Measurements from ENCODE around the gene LAT. TPM values are rescaled to one million over a fixed set of nuclear protein-coding genes. Genes with fewer than 3 reads are reported as not detected.

The LAT gene
- total RNA-seq, 1 experiment from 2014 or later: 3.7 TPM

DNA sequence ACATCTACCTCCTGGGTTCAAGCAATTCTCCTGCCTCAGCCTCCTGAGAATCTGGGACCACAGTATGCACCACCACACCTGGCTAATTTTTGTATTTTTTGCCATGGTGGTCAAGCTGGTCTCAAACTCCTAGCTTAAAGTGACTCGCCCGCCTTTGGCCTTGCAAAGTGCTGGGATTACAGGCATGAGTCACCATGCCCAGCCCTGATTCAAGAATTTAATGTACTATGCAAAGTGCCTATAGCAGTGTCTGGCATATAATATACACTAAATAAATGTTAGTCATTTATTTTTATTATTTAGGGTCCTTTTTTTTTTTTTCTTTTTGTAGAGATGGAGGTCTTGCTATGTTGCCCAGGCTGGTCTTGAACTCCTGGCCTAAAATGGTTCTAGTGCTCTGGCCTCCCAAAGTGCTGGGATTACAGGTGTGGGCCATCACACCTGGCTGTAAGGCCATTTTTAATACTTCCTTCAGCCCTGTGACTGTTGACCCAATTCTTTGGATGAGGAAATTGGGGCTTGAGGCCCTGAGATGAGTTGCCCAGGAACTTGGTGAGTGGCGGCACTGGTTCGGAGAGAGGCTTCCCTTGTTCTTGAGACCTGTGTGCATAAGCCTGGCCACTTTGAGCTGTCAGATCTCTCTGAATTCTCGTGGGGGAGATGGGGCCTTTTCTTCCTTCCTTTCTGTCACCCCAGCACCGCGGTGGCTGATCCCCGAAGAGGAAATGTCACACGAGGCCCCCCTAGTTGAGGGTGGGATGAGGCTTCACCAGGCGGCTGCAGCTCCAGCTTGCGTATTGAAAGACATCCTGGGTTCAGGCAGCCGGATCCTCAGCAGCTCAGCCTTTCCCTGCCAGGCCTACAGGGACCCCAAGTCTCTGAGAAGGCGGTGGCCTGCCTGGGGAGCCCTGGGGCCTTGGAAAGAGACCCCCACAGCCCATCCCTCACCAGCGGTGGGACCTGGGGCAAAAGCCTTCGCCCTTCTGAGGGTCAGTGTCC lies 38.7 kb downstream of the LAT start:
- ChIA-PET POLR2A (no interaction called here), CTCF (no interaction called here)
- H3K9me3 ChIP-seq (ENCODE audit: control insufficient read depth, insufficient read depth, low read depth, low read length): no peaks in the 10 kb centered on the region
- H3K27me3 ChIP-seq (ENCODE audit: control insufficient read depth, insufficient read depth, low read length): no peaks in the 10 kb centered on the region
- no peaks in the 10 kb centered on the region for H3K36me3 ChIP-seq (ENCODE audit: control insufficient read depth, insufficient read depth, low read length)
- ATAC-seq (no peak), DNase-seq (ENCODE audit: low read depth, low spot score) (no peak)
- H3K4me3 ChIP-seq (ENCODE audit: low read depth in 2 of 2, low read length in 2 of 2): no peak overlapping the region
- no peak overlapping the region for H3K27ac ChIP-seq (ENCODE audit: low read length)
- intact Hi-C loops (cut with micrococcal nuclease; ENCODE audit: unreplicated experiment): no loop called here
- in situ Hi-C loops (cut with HindIII; ENCODE audit: low pct_unique_long_range_greater_than_20kb, low sequenced_read_pairs): no loop called here
- TF ChIP-seq, protein P1, sequence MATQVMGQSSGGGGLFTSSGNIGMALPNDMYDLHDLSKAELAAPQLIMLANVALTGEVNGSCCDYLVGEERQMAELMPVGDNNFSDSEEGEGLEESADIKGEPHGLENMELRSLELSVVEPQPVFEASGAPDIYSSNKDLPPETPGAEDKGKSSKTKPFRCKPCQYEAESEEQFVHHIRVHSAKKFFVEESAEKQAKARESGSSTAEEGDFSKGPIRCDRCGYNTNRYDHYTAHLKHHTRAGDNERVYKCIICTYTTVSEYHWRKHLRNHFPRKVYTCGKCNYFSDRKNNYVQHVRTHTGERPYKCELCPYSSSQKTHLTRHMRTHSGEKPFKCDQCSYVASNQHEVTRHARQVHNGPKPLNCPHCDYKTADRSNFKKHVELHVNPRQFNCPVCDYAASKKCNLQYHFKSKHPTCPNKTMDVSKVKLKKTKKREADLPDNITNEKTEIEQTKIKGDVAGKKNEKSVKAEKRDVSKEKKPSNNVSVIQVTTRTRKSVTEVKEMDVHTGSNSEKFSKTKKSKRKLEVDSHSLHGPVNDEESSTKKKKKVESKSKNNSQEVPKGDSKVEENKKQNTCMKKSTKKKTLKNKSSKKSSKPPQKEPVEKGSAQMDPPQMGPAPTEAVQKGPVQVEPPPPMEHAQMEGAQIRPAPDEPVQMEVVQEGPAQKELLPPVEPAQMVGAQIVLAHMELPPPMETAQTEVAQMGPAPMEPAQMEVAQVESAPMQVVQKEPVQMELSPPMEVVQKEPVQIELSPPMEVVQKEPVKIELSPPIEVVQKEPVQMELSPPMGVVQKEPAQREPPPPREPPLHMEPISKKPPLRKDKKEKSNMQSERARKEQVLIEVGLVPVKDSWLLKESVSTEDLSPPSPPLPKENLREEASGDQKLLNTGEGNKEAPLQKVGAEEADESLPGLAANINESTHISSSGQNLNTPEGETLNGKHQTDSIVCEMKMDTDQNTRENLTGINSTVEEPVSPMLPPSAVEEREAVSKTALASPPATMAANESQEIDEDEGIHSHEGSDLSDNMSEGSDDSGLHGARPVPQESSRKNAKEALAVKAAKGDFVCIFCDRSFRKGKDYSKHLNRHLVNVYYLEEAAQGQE (IDR thresholded peaks at IDR 0.05; ENCODE audit: insufficient read depth in 1 of 2, low read depth in 2 of 2, low read length in 1 of 2): no peak
- TF ChIP-seq POLR2AphosphoS5 (IDR thresholded peaks at IDR 0.05; ENCODE audit: low read depth, low read length) (no peak), SIN3A (IDR thresholded peaks at IDR 0.05; ENCODE audit: borderline replicate concordance, insufficient read depth, low read depth, low read length) (no peak), TCF7L2 (IDR thresholded peaks at IDR 0.05; ENCODE audit: low read depth, low read length) (no peak)
- TF ChIP-seq, protein P2, sequence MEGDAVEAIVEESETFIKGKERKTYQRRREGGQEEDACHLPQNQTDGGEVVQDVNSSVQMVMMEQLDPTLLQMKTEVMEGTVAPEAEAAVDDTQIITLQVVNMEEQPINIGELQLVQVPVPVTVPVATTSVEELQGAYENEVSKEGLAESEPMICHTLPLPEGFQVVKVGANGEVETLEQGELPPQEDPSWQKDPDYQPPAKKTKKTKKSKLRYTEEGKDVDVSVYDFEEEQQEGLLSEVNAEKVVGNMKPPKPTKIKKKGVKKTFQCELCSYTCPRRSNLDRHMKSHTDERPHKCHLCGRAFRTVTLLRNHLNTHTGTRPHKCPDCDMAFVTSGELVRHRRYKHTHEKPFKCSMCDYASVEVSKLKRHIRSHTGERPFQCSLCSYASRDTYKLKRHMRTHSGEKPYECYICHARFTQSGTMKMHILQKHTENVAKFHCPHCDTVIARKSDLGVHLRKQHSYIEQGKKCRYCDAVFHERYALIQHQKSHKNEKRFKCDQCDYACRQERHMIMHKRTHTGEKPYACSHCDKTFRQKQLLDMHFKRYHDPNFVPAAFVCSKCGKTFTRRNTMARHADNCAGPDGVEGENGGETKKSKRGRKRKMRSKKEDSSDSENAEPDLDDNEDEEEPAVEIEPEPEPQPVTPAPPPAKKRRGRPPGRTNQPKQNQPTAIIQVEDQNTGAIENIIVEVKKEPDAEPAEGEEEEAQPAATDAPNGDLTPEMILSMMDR (IDR thresholded peaks at IDR 0.05): no peak
- no peaks in the 10 kb centered on the region for H3K4me1 ChIP-seq (ENCODE audit: control insufficient read depth, insufficient read depth, low read length)
- no TSS peak for BruUV-seq (replicated peaks)

DNA sequence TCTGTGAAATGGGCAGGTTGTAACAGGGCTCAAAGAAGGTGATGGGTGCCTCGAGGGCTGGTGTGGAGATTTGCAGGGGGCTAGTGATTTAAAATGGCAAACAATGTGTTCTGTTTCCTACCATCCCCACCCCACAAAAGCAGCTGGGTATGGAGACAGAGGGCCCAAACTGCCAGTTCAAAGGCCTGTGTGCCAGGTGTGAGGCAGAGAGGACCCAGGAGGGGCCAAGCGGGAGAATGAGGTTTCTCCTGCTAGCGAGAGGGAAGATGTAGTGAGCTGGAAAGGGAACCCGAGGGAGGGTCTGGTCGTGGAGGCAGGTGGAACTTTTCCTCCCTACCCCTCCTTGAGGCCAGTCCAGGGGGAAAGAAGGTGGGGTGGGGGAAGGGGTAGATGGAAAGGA lies 39.4 kb downstream of the LAT start:
- intact Hi-C loops (cut with micrococcal nuclease; ENCODE audit: unreplicated experiment) (no loop called here), in situ Hi-C loops (cut with HindIII; ENCODE audit: low pct_unique_long_range_greater_than_20kb, low sequenced_read_pairs) (no loop called here)
- TF ChIP-seq TCF7L2 (IDR thresholded peaks at IDR 0.05; ENCODE audit: low read depth, low read length) (no peak), SIN3A (IDR thresholded peaks at IDR 0.05; ENCODE audit: borderline replicate concordance, insufficient read depth, low read depth, low read length) (no peak), POLR2AphosphoS5 (IDR thresholded peaks at IDR 0.05; ENCODE audit: low read depth, low read length) (no peak)
- TF ChIP-seq, protein P2 (IDR thresholded peaks at IDR 0.05): no peak
- TF ChIP-seq, protein P1 (IDR thresholded peaks at IDR 0.05; ENCODE audit: insufficient read depth in 1 of 2, low read depth in 2 of 2, low read length in 1 of 2): no peak
- Histone ChIP-seq H3K4me3 (ENCODE audit: low read depth in 2 of 2, low read length in 2 of 2) (no peak overlapping the region), H3K27ac (ENCODE audit: low read length) (no peak overlapping the region), H3K36me3 (ENCODE audit: control insufficient read depth, insufficient read depth, low read length) (no peaks in the 10 kb centered on the region), H3K9me3 (ENCODE audit: control insufficient read depth, insufficient read depth, low read depth, low read length) (no peaks in the 10 kb centered on the region), H3K27me3 (ENCODE audit: control insufficient read depth, insufficient read depth, low read length) (no peaks in the 10 kb centered on the region), H3K4me1 (ENCODE audit: control insufficient read depth, insufficient read depth, low read length) (no peaks in the 10 kb centered on the region)
- CTCF ChIA-PET: no interaction called here
- no TSS peak for BruUV-seq (replicated peaks)
- ATAC-seq (no peak), DNase-seq (ENCODE audit: low read depth, low spot score) (no peak)
- POLR2A ChIA-PET: no interaction called here
